ENCODE data around the gene CEP128.

The CEP128 gene

DNA sequence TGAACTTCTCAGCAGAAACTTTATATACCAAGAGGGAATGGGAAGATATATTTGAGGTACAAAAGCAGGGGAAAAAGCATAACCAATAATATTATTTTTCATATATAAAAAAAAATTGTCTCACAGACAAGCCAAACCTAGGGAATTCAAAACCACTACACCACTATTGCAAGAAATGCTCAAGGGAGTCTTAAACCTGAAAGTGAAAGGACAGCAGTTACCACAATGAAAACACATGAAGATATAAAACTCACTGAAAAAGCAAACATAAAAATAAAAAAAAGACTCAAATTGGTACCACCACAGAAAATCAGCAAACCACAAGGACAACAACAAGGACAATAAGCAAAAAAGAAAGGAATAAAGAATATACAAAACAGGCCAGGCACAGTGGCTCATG lies 131.9 kb downstream of the CEP128 start:
- ChIA-PET CTCF (no interaction called here), POLR2A (no interaction called here)
- no peak for TF ChIP-seq ZNF384 (IDR thresholded peaks at IDR 0.05)
- no peak for TF ChIP-seq HDGF (IDR thresholded peaks at IDR 0.05; ENCODE audit: borderline replicate concordance)
- TF ChIP-seq LEF1 (IDR thresholded peaks at IDR 0.05; ENCODE audit: borderline replicate concordance) = no peak
- TF ChIP-seq BHLHE40 (IDR thresholded peaks at IDR 0.05; ENCODE audit: borderline replicate concordance) = no peak
- TF ChIP-seq TARDBP (IDR thresholded peaks at IDR 0.05) = no peak
- TF ChIP-seq L3MBTL2 (conservative IDR thresholded peaks at IDR 0.05) = no peak
- TF ChIP-seq FOXA1 (IDR thresholded peaks at IDR 0.05) = no peak
- no peak for TF ChIP-seq SUZ12 (IDR thresholded peaks at IDR 0.05)
- no peak for TF ChIP-seq ARNT (IDR thresholded peaks at IDR 0.05)
- TF ChIP-seq, protein P1, sequence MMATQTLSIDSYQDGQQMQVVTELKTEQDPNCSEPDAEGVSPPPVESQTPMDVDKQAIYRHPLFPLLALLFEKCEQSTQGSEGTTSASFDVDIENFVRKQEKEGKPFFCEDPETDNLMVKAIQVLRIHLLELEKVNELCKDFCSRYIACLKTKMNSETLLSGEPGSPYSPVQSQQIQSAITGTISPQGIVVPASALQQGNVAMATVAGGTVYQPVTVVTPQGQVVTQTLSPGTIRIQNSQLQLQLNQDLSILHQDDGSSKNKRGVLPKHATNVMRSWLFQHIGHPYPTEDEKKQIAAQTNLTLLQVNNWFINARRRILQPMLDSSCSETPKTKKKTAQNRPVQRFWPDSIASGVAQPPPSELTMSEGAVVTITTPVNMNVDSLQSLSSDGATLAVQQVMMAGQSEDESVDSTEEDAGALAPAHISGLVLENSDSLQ (IDR thresholded peaks at IDR 0.05) = no peak
- DNase-seq (ENCODE audit: extremely low spot score) = no peak

DNA sequence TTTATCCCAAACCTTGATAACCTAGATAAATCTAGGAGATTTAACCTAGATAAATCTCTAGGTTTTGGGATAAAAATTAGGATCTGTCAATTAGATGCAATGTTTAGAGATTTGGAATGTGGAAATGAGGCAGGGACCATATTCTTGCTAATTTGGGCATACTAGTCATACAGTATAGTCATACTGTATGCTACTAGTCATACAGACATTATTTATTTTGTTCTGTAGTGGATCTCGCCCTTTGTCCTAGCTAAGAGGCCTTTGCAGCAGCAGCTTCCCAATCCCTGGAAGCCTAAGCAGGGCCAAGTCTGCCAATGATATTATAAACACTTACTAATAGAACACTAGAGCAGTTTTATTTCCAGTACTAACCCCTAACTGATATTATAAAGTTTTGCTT lies 136.4 kb downstream of the CEP128 start:
- no peak for TF ChIP-seq SUZ12 (IDR thresholded peaks at IDR 0.05)
- TF ChIP-seq CTBP1 (IDR thresholded peaks at IDR 0.05; ENCODE audit: borderline replicate concordance) = no peak
- no peak for TF ChIP-seq SP1 (IDR thresholded peaks at IDR 0.05)
- DNase-seq (ENCODE audit: extremely low spot score) = no peak
- CTCF ChIA-PET = interaction anchor here (0.7 kb wide), 1 partner anchor 228 kb away, joined by 3 read pairs; no protein-coding TSS in a partner anchor
- POLR2A ChIA-PET = no interaction called here

DNA sequence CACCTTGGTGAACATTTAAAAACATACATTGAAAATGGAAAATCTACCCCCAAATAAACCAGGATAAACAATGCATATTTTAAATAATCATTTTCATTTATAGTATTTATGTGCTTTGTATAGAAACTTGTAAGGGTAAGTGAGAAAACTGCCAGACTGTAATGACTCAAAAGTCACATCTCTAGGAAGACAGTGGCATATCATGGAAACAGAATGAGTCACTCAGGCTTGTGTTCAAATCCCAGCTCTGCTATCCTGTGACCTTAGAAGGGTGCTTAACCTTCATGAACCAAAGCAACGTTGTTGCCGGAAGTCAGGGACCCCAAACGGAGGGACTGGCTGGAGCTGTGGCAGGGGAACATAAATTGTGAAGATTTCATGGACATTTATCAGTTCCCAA lies 142.7 kb downstream of the CEP128 start:
- no peak for TF ChIP-seq TARDBP (IDR thresholded peaks at IDR 0.05)
- TF ChIP-seq SUZ12 (IDR thresholded peaks at IDR 0.05) = no peak
- TF ChIP-seq FOXK2 (IDR thresholded peaks at IDR 0.05) = no peak
- TF ChIP-seq ARNT (IDR thresholded peaks at IDR 0.05) = no peak
- no peak for TF ChIP-seq FOXA1 (IDR thresholded peaks at IDR 0.05)
- no peak for TF ChIP-seq ELF4 (IDR thresholded peaks at IDR 0.05)
- no peak for TF ChIP-seq CTBP1 (IDR thresholded peaks at IDR 0.05; ENCODE audit: borderline replicate concordance)
- TF ChIP-seq L3MBTL2 (conservative IDR thresholded peaks at IDR 0.05) = no peak
- TF ChIP-seq HDGF (IDR thresholded peaks at IDR 0.05; ENCODE audit: borderline replicate concordance) = no peak
- TF ChIP-seq, protein P1 (IDR thresholded peaks at IDR 0.05) = no peak
- TF ChIP-seq SP1 (IDR thresholded peaks at IDR 0.05) = no peak
- TF ChIP-seq NFRKB (IDR thresholded peaks at IDR 0.05) = no peak
- TF ChIP-seq LEF1 (IDR thresholded peaks at IDR 0.05; ENCODE audit: borderline replicate concordance) = no peak
- no peak for TF ChIP-seq BHLHE40 (IDR thresholded peaks at IDR 0.05; ENCODE audit: borderline replicate concordance)
- TF ChIP-seq ZNF384 (IDR thresholded peaks at IDR 0.05) = no peak
- TF ChIP-seq FOXM1 (IDR thresholded peaks at IDR 0.05; ENCODE audit: borderline replicate concordance) = no peak
- CTCF ChIA-PET = no interaction called here
- no peak for DNase-seq (ENCODE audit: extremely low spot score)
- POLR2A ChIA-PET = no interaction called here

DNA sequence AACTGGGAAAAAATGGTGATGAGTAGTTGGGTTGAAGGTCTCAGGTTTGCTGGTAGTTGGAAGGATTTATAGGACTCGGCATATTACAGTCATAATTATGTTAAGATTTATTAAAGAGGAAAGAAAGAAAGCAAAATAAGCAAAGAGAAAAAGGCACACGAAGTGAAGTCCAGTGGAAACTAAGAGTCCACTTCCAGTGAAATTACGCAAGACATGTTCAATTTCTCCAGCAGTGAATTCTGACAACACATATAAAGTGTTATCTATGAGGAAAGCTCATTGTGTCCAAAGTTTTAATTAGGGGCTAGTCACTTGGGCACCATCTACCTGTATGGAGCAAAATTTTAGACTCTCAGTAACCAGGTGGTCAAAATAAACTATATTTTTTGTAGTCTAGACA lies 143.3 kb downstream of the CEP128 start:
- ChIA-PET CTCF (no interaction called here), POLR2A (no interaction called here)
- TF ChIP-seq LEF1 (IDR thresholded peaks at IDR 0.05; ENCODE audit: borderline replicate concordance) (no peak), BHLHE40 (IDR thresholded peaks at IDR 0.05; ENCODE audit: borderline replicate concordance) (no peak), FOXK2 (IDR thresholded peaks at IDR 0.05) (no peak), L3MBTL2 (conservative IDR thresholded peaks at IDR 0.05) (no peak), SP1 (IDR thresholded peaks at IDR 0.05) (no peak), ZNF384 (IDR thresholded peaks at IDR 0.05) (no peak), TARDBP (IDR thresholded peaks at IDR 0.05) (no peak), CTBP1 (IDR thresholded peaks at IDR 0.05; ENCODE audit: borderline replicate concordance) (no peak), SUZ12 (IDR thresholded peaks at IDR 0.05) (no peak), HDGF (IDR thresholded peaks at IDR 0.05; ENCODE audit: borderline replicate concordance) (no peak), FOXM1 (IDR thresholded peaks at IDR 0.05; ENCODE audit: borderline replicate concordance) (no peak), ELF4 (IDR thresholded peaks at IDR 0.05) (no peak), NFRKB (IDR thresholded peaks at IDR 0.05) (no peak), ARNT (IDR thresholded peaks at IDR 0.05) (no peak), FOXA1 (IDR thresholded peaks at IDR 0.05) (no peak)
- TF ChIP-seq, protein P1 (IDR thresholded peaks at IDR 0.05) = no peak
- DNase-seq (ENCODE audit: extremely low spot score) = no peak

DNA sequence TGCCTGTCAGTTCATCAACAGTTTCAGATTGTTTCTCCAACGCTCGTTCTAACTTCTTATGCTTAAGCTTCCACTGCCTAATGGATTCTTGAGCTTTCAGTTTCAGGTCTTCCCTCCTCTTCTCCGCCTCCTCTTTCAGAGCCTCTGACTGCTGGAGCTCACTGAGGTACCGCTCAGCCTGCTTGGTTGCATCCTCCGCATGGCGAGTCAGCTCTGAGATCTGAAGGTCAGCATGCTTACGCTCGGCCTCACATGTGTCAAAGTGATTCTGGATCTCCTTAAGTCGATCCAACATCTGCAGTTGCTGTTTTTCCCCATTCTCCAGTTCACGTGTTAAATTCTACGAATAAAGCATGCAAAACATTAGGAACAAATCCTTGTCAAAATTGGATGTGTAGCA lies 148.8 kb downstream of the CEP128 start:
- TF ChIP-seq SUZ12 (IDR thresholded peaks at IDR 0.05) = no peak
- TF ChIP-seq, protein P1 (IDR thresholded peaks at IDR 0.05) = no peak
- TF ChIP-seq FOXK2 (IDR thresholded peaks at IDR 0.05) = no peak
- no peak for TF ChIP-seq SP1 (IDR thresholded peaks at IDR 0.05)
- TF ChIP-seq FOXM1 (IDR thresholded peaks at IDR 0.05; ENCODE audit: borderline replicate concordance) = no peak
- ChIA-PET POLR2A (no interaction called here), CTCF (no interaction called here)
- DNase-seq (ENCODE audit: extremely low spot score) = no peak

DNA sequence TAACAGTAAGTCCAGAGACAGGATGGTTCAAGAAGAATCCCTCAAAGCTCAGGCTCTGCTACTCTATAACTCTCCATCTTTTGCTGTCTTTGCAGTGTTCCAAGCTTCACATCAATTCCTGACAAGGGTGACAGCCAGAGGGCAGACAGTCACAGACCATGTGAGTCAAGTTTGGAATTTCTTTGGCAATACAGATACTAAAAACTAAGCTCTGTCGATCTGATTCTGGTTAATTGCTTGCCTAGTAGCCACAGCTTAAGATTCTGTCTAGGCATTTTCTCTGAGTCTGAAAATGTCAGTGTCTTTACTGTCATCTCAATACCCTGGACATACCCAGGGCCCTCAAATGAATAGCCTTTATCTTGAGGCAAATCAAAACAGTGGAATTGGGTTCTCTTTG lies 153.7 kb downstream of the CEP128 start:
- DNase-seq (ENCODE audit: extremely low spot score) = no peak
- CTCF ChIA-PET = no interaction called here

More for the DNA sequence above, 153.7 kb downstream of the CEP128 start:
- TF ChIP-seq CTBP1 (IDR thresholded peaks at IDR 0.05; ENCODE audit: borderline replicate concordance) (no peak), SUZ12 (IDR thresholded peaks at IDR 0.05) (no peak), FOXM1 (IDR thresholded peaks at IDR 0.05; ENCODE audit: borderline replicate concordance) (no peak), HDGF (IDR thresholded peaks at IDR 0.05; ENCODE audit: borderline replicate concordance) (no peak), FOXK2 (IDR thresholded peaks at IDR 0.05) (no peak), ZNF384 (IDR thresholded peaks at IDR 0.05) (no peak), LEF1 (IDR thresholded peaks at IDR 0.05; ENCODE audit: borderline replicate concordance) (no peak), FOXA1 (IDR thresholded peaks at IDR 0.05) (no peak), ARNT (IDR thresholded peaks at IDR 0.05) (no peak), NFRKB (IDR thresholded peaks at IDR 0.05) (no peak)
- TF ChIP-seq, protein P1 (IDR thresholded peaks at IDR 0.05) = no peak
- POLR2A ChIA-PET = no interaction called here

All from HEK293T (cell line).